HepG2 (cell line): ENCODE measurements around the gene NDUFS7. TPM values are rescaled to one million over a fixed set of nuclear protein-coding genes. Genes with fewer than 3 reads are reported as not detected.

Source experiments
- CHD4 ChIP-seq: fragments of 200-600 bp; sonication (generic); IDR thresholded peaks from 2 replicates; pipeline ENCODE4 v1.7.0; 2017; ENCODE audit warnings: mild to moderate bottlenecking, low read length, borderline replicate concordance
- E2F2 ChIP-seq: sonication (generic); formaldehyde crosslinking; IDR thresholded peaks from 2 replicates; pipeline ENCODE4 v1.4.0; 2020; ENCODE audit warnings: missing genetic modification reagents, borderline replicate concordance
- GATAD2A ChIP-seq: IDR thresholded peaks from 2 replicates; pipeline ENCODE4 v1.6.1; 2016
- HNRNPLL ChIP-seq: fragments of 200-400 bp; formaldehyde crosslinking; IDR thresholded peaks from 2 replicates; pipeline ENCODE4 v1.6.1; 2017; ENCODE audit warnings: mild to moderate bottlenecking, low read depth, low read length; ENCODE audit not compliant: poor library complexity, severe bottlenecking
- JUND ChIP-seq: sonication (generic); formaldehyde crosslinking; IDR thresholded peaks from 2 replicates; pipeline ENCODE4 v1.8.0; 2022; ENCODE audit warnings: mild to moderate bottlenecking, missing genetic modification reagents
- LCORL ChIP-seq, 2 experiments: fragments of 450-650 bp in 1 of 2; sonication (generic) in 1 of 2; formaldehyde crosslinking in 1 of 2; IDR thresholded peaks; 2 replicates each; pipeline versions ENCODE4 v1.5.0 to v1.6.1; 2017 to 2020; ENCODE audit warnings: antibody characterized with exemption in 1 of 2, missing genetic modification reagents in 1 of 2
- MIER3 ChIP-seq: IDR thresholded peaks from 2 replicates; pipeline ENCODE4 v1.6.1; 2016; ENCODE audit warnings: missing compliant biosample characterization, borderline replicate concordance
- MTA1 ChIP-seq: sonication (generic); formaldehyde crosslinking; IDR thresholded peaks from 2 replicates; pipeline ENCODE4 v1.4.0; 2020; ENCODE audit warnings: missing genetic modification reagents, mild to moderate bottlenecking, borderline replicate concordance
- MYC ChIP-seq: sonication (generic); formaldehyde crosslinking; IDR thresholded peaks from 2 replicates; pipeline ENCODE4 v1.9.0; 2021; ENCODE audit warnings: missing genetic modification reagents, borderline replicate concordance
- NFYC ChIP-seq: IDR thresholded peaks from 2 replicates; pipeline ENCODE4 v1.6.1; 2016; ENCODE audit warnings: missing genetic modification reagents, missing compliant biosample characterization
- RAD21 ChIP-seq: fragments of 450-650 bp; formaldehyde crosslinking; IDR thresholded peaks from 2 replicates; pipeline ENCODE4 v1.5.0; 2020; ENCODE audit warnings: mild to moderate bottlenecking
- RCOR2 ChIP-seq: IDR thresholded peaks from 2 replicates; pipeline ENCODE4 v1.6.1; 2016; ENCODE audit warnings: missing biosample characterization, missing genetic modification reagents
- TFDP1 ChIP-seq: IDR thresholded peaks from 2 replicates; pipeline ENCODE4 v1.6.1; 2016; ENCODE audit warnings: missing compliant biosample characterization, missing genetic modification reagents, borderline replicate concordance
- YY1 ChIP-seq: IDR thresholded peaks from 2 replicates; pipeline ENCODE4 v1.6.1; 2011; ENCODE audit warnings: low read length, low read depth, moderate library complexity, mild to moderate bottlenecking; ENCODE audit not compliant: insufficient read depth, insufficient replicate concordance
- ZFP90 ChIP-seq: sonication (generic); formaldehyde crosslinking; IDR thresholded peaks from 2 replicates; pipeline ENCODE4 v1.8.0; 2022; ENCODE audit warnings: missing genetic modification reagents, mild to moderate bottlenecking, inconsistent platforms, borderline replicate concordance
- ZIK1 ChIP-seq: sonication (generic); formaldehyde crosslinking; IDR thresholded peaks from 2 replicates; pipeline ENCODE4 v1.5.0; 2020; ENCODE audit warnings: mild to moderate bottlenecking, low read depth, missing genetic modification reagents, borderline replicate concordance
- ZMYM3 ChIP-seq: sonication (generic); formaldehyde crosslinking; IDR thresholded peaks from 2 replicates; pipeline ENCODE4 v1.5.1; 2020; ENCODE audit warnings: mild to moderate bottlenecking, missing genetic modification reagents
- ZNF253 ChIP-seq: sonication (generic); formaldehyde crosslinking; IDR thresholded peaks from 2 replicates; pipeline ENCODE4 v1.8.0; 2022; ENCODE audit warnings: mild to moderate bottlenecking, missing genetic modification reagents, borderline replicate concordance
- ZNF564 ChIP-seq: sonication (generic); formaldehyde crosslinking; IDR thresholded peaks from 2 replicates; pipeline ENCODE4 v1.8.1; 2023; ENCODE audit warnings: mild to moderate bottlenecking, missing genetic modification reagents
- ZNF720 ChIP-seq: sonication (generic); formaldehyde crosslinking; IDR thresholded peaks from 2 replicates; pipeline ENCODE4 v1.4.0; 2020; ENCODE audit warnings: missing genetic modification reagents
- polyA plus RNA-seq, 8 experiments: library from polyadenylated mRNA; depleted of rRNA in 3 of 8; stranded (reverse) in 7 of 8; unstranded in 1 of 8; fragments of >200 nt; fragmentation: Illumina TruSeq in 4 of 8; extraction: Trizol in 4 of 8; gene quantifications; 2 replicates each; pipeline versions ENCODE4 v1.2.1 to v1.2.3, GENCODE V29; 2011 to 2016; ENCODE audit warnings: low read depth in 4 of 8, missing spikeins in 1 of 8, mixed read lengths in 1 of 8; ENCODE audit not compliant: insufficient read depth in 1 of 8
- total RNA-seq, 5 experiments: library from RNA; depleted of rRNA; stranded (reverse); fragments of >200 nt; fragmentation: Illumina TruSeq; extraction: Trizol; gene quantifications; 2 replicates each; pipeline ENCODE4 v1.2.3, GENCODE V29; 2016; ENCODE audit warnings: low read depth in 1 of 5
- TF ChIP-seq, protein P1 (sequence below): sonication (generic); formaldehyde crosslinking; IDR thresholded peaks from 2 replicates; pipeline ENCODE4 v1.8.0; 2022; ENCODE audit warnings: low read depth, missing genetic modification reagents
- TF ChIP-seq, protein P2 (sequence below): sonication (generic); formaldehyde crosslinking; IDR thresholded peaks from 2 replicates; pipeline ENCODE4 v1.4.0; 2020; ENCODE audit warnings: mild to moderate bottlenecking, low read depth, missing genetic modification reagents
- TF ChIP-seq, protein P3 (sequence below): sonication (generic); formaldehyde crosslinking; IDR thresholded peaks from 2 replicates; pipeline ENCODE4 v1.5.1; 2020; ENCODE audit warnings: mild to moderate bottlenecking, moderate library complexity, missing genetic modification reagents

Gene NDUFS7
- total and polyA plus RNA-seq, 2 of the 13 experiments (the other 11 are each of a cell fraction or from before 2014, with no cell fraction given) = 34.3 to 66.9 TPM

DNA sequence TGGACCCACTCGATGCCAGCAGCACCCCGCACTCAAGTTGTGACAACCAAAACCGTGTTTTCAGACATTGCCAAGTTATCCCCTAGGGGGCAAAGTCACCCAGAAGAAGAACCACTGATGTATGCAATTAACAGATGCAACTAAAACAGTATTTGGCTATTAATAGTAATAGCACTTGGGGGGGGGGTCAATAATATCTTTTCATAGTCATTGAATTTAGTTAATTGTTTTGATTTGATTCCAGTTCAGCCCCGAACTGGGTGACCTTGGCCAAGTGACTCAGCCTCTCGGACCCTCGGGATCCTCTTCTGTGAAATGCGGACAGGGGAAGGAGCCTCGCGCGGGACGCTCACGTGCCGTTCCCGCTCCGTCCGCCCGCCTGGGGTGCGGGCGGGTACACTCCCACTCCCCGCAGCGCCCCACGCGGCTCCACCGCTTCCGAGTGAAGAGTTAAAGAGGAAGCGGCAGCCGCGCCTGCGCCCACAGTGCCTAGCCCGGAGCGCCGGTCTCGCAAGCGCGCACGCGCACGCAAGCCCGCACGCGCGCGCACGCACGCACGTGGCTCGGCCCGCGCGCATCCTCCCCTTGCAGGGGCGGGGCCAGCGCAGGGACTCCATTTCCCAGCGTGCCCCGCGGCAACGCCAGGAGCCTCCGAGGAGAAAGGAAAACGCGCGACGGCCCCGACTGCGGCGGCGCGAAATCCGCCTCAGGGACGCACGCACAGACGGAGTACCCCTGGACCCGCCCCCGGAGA is 23.2 kb downstream of the NDUFS7 start (continued):
- TF ChIP-seq ZFP90 (CRISPR knock-in tag) (peak; percentile 41; the same call in 1 of the 2 replicates), MTA1 (peak; percentile 72; the same call in 1 of the 2 replicates), NFYC (peak; percentile 56; the same call in 1 of the 2 replicates), TFDP1 (CRISPR knock-in tag) (peak; percentile 54; the same call in 1 of the 2 replicates), GATAD2A (CRISPR knock-in tag) (peak; percentile 46), ZIK1 (CRISPR knock-in tag) (peak; percentile 94), ZNF253 (CRISPR knock-in tag) (no peak), RCOR2 (CRISPR knock-in tag) (0 out of 2 replicates have a peak, but pooled peaks have one; percentile 56), JUND (CRISPR knock-in tag) (no peak), MIER3 (CRISPR knock-in tag) (0 out of 2 replicates have a peak, but pooled peaks have one; percentile 40), YY1 (peak; percentile 74), LCORL (IDR thresholded peaks at IDR 0.05) (no peak), LCORL (CRISPR knock-in tag; IDR thresholded peaks at IDR 0.05) (no peak), E2F2 (CRISPR knock-in tag) (0 out of 2 replicates have a peak, but pooled peaks have one; percentile 35), ZMYM3 (CRISPR knock-in tag) (peak; percentile 77), ZNF720 (CRISPR knock-in tag) (no peak), ZNF564 (peak; percentile 41; the same call in 1 of the 2 replicates), HNRNPLL (peak; percentile 79), CHD4 (peak; percentile 96; the same call in 1 of the 2 replicates), MYC (CRISPR knock-in tag) (peak; percentile 98), RAD21 (peak; percentile 54)
- TF ChIP-seq, protein P1, sequence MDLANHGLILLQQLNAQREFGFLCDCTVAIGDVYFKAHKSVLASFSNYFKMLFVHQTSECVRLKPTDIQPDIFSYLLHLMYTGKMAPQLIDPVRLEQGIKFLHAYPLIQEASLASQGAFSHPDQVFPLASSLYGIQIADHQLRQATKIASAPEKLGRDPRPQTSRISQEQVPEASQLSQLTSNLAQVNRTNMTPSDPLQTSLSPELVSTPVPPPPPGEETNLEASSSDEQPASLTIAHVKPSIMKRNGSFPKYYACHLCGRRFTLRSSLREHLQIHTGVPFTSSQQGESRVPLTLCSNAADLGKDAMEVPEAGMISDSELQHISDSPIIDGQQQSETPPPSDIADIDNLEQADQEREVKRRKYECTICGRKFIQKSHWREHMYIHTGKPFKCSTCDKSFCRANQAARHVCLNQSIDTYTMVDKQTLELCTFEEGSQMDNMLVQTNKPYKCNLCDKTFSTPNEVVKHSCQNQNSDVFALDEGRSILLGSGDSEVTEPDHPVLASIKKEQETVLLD (CRISPR knock-in tag) = peak; percentile 83
- TF ChIP-seq, protein P2, sequence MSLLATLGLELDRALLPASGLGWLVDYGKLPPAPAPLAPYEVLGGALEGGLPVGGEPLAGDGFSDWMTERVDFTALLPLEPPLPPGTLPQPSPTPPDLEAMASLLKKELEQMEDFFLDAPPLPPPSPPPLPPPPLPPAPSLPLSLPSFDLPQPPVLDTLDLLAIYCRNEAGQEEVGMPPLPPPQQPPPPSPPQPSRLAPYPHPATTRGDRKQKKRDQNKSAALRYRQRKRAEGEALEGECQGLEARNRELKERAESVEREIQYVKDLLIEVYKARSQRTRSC (CRISPR knock-in tag) = no peak
- TF ChIP-seq, protein P3, sequence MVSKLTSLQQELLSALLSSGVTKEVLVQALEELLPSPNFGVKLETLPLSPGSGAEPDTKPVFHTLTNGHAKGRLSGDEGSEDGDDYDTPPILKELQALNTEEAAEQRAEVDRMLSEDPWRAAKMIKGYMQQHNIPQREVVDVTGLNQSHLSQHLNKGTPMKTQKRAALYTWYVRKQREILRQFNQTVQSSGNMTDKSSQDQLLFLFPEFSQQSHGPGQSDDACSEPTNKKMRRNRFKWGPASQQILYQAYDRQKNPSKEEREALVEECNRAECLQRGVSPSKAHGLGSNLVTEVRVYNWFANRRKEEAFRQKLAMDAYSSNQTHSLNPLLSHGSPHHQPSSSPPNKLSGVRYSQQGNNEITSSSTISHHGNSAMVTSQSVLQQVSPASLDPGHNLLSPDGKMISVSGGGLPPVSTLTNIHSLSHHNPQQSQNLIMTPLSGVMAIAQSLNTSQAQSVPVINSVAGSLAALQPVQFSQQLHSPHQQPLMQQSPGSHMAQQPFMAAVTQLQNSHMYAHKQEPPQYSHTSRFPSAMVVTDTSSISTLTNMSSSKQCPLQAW (CRISPR knock-in tag) = 0 out of 2 replicates have a peak, but pooled peaks have one; percentile 32
